ENCODE results near the gene RNF187. TPM values are rescaled to one million over a fixed set of nuclear protein-coding genes. Genes with fewer than 3 reads are reported as not detected.

RNF187 gene
- total RNA-seq, 1 donor from 2014 or later: 17.2 TPM

GRCh38 chr1:228507961-228508652, 20.9 kb downstream of the RNF187 start:
- Histone ChIP-seq H3K4me1 (ENCODE audit: control insufficient read depth in 3 of 3, insufficient read depth in 3 of 3, low read length in 3 of 3) (peaks cover 13 to 18% (median 16%) of the 10 kb centered on the region in 3 donors), H3K9me3 (ENCODE audit: control insufficient read depth in 3 of 3, low read length in 3 of 3) (no peaks in the 10 kb centered on the region), H3K9ac (ENCODE audit: low read depth in 1 of 3, low read length in 3 of 3) (no peak overlapping the region), H3K27me3 (ENCODE audit: control insufficient read depth in 3 of 3, insufficient read depth in 3 of 3, low read length in 3 of 3) (peaks cover 4 to 33% (median 11%) of the 10 kb centered on the region in 3 donors), H3K4me3 (ENCODE audit: low read length in 3 of 3) (no peak overlapping the region), H3K36me3 (ENCODE audit: control insufficient read depth in 3 of 3, insufficient read depth in 3 of 3, low read length in 3 of 3) (no peaks in the 10 kb centered on the region), H3K27ac (ENCODE audit: low read depth, low read length) (no peak overlapping the region)

DNA sequence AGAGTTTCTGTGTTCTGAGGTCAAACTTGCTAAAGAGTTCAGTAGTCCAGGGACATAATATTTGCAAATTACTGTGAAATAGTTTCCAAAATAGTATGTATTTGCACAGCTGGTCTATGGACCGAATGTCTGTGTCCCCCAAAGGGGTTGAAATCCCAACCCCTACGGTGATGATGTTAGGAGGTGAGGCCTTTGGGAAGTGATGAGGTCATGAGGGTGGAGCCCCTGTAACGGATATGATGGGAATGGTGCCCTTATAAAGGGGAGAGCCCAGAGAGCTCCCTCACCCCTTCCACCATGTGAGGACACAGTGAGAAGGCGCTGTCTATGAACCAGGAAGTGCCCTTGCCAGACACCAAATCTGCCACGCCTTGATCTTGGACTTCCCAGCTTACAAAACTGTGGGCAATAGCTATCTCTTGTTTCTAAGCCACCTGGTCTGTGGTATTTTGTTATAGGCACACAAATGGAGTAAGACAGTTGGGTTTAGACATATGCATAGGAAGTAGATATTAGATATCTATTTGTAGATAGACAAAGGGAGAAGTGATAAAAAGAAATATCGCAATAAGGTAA, 21.7 kb downstream of the RNF187 start:
- Histone ChIP-seq H3K27ac (ENCODE audit: low read depth, low read length) (no peak overlapping the region), H3K4me1 (ENCODE audit: control insufficient read depth in 3 of 3, insufficient read depth in 3 of 3, low read length in 3 of 3) (peaks cover 13 to 21% (median 16%) of the 10 kb centered on the region in 3 donors), H3K4me3 (ENCODE audit: low read length in 3 of 3) (no peak overlapping the region), H3K36me3 (ENCODE audit: control insufficient read depth in 3 of 3, insufficient read depth in 3 of 3, low read length in 3 of 3) (no peaks in the 10 kb centered on the region), H3K27me3 (ENCODE audit: control insufficient read depth in 3 of 3, insufficient read depth in 3 of 3, low read length in 3 of 3) (peaks cover 4 to 25% (median 11%) of the 10 kb centered on the region in 3 donors), H3K9me3 (ENCODE audit: control insufficient read depth in 3 of 3, low read length in 3 of 3) (no peaks in the 10 kb centered on the region), H3K9ac (ENCODE audit: low read depth in 1 of 3, low read length in 3 of 3) (no peak overlapping the region)

DNA sequence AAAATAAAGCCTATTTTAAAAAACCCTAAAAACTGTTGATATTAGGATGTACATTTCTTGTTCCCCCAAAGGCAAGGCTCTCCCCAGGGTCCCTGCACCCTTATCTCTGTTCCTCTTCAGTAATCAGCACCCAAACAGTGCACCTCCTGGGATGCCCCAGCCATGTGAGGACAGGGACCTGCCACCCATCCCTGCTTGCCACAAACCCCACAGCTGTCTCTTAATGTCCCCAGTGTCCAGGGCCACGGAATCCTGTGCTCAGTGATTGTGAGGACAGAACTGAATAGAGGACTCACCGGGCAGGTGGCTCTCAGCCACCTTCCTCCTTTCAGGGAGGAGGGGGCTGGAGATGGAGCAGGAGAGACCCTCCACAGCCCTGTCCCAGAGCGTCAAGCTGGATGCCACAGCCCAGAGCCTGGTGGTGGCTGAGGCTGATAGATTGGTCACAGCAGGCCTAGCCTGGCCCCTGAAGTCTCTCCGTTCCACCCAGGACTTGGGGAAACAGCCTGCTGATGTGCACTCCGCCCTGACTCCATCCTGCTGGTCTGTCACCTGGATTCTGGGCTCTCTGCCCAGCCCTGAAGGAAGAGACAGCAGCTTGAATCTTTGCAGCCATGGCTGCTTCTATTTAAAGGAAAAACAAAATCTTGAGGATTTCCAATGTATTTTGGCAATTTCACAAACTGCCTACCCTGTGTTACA, 23.1 kb downstream of the RNF187 start:
- H3K9me3 ChIP-seq (ENCODE audit: control insufficient read depth in 3 of 3, low read length in 3 of 3): no peaks in the 10 kb centered on the region

GRCh38 chr1:228510803-228511413, 23.7 kb downstream of the RNF187 start:
- H3K36me3 ChIP-seq (ENCODE audit: control insufficient read depth in 3 of 3, insufficient read depth in 3 of 3, low read length in 3 of 3): no peaks in the 10 kb centered on the region
- peaks cover 0 to 26% (median 7%) of the 10 kb centered on the region in 3 donors for H3K27me3 ChIP-seq (ENCODE audit: control insufficient read depth in 3 of 3, insufficient read depth in 3 of 3, low read length in 3 of 3)
- H3K9ac ChIP-seq (ENCODE audit: low read depth in 1 of 3, low read length in 3 of 3): no peak overlapping the region
- H3K4me3 ChIP-seq (ENCODE audit: low read length in 3 of 3): no peak overlapping the region
- H3K27ac ChIP-seq (ENCODE audit: low read depth, low read length): no peak overlapping the region
- peaks cover 13 to 21% (median 16%) of the 10 kb centered on the region in 3 donors for H3K4me1 ChIP-seq (ENCODE audit: control insufficient read depth in 3 of 3, insufficient read depth in 3 of 3, low read length in 3 of 3)
- H3K9me3 ChIP-seq (ENCODE audit: control insufficient read depth in 3 of 3, low read length in 3 of 3): no peaks in the 10 kb centered on the region

More for the DNA sequence above, 23.1 kb downstream of the RNF187 start:
- no peaks in the 10 kb centered on the region for H3K36me3 ChIP-seq (ENCODE audit: control insufficient read depth in 3 of 3, insufficient read depth in 3 of 3, low read length in 3 of 3)
- peaks cover 13 to 21% (median 16%) of the 10 kb centered on the region in 3 donors for H3K4me1 ChIP-seq (ENCODE audit: control insufficient read depth in 3 of 3, insufficient read depth in 3 of 3, low read length in 3 of 3)
- H3K9ac ChIP-seq (ENCODE audit: low read depth in 1 of 3, low read length in 3 of 3): no peak overlapping the region
- H3K27me3 ChIP-seq (ENCODE audit: control insufficient read depth in 3 of 3, insufficient read depth in 3 of 3, low read length in 3 of 3): peaks cover 0 to 27% (median 7%) of the 10 kb centered on the region in 3 donors
- no peak overlapping the region for H3K27ac ChIP-seq (ENCODE audit: low read depth, low read length)
- no peak overlapping the region for H3K4me3 ChIP-seq (ENCODE audit: low read length in 3 of 3)

DNA sequence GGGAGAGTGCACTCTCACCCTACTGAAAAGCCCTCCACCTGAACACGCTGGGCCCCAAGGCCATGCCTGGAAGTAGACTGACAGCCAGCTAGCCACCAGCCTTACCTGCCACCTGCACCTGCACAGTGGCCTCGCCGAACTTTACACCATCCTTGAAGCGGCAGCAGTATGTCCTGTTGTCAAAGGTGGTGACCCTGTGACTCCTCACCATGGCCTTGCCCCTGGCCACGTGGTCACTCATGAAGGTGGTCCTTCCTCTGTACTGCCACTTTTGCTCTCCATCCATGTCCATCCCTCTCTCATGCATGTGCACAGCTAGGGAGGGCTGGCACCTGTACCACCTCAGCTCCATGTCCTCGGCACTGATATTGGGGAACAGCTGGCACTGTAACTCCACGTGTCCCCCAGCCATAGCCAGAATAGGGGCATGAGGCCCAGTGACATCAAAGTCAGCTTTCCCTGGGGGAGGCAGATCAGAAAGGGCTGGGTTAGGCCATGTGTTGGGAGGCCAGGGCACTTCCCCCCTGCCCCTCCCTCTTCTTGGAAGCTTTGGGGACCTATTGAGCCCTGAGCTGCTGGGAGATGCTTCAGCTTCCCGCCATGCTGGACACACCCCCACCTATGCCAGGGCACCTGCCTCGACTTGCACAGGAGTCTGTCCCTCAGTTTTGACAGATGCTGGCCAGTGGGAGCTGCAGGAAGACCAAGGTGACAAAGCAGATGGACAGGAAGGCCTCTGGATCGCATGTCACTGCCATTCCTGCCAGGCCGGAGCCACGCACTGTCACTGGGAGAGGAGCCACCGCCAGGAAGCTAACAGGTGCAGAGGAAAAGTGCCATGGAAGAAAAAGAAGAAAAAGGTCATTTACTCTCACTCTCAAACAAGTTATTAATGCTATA, 24.6 kb downstream of the RNF187 start:
- H3K9me3 ChIP-seq (ENCODE audit: control insufficient read depth in 3 of 3, low read length in 3 of 3): no peaks in the 10 kb centered on the region
- H3K27ac ChIP-seq (ENCODE audit: low read depth, low read length): no peak overlapping the region
- H3K4me3 ChIP-seq (ENCODE audit: low read length in 3 of 3): no peak overlapping the region
- no peaks in the 10 kb centered on the region for H3K36me3 ChIP-seq (ENCODE audit: control insufficient read depth in 3 of 3, insufficient read depth in 3 of 3, low read length in 3 of 3)
- H3K27me3 ChIP-seq (ENCODE audit: control insufficient read depth in 3 of 3, insufficient read depth in 3 of 3, low read length in 3 of 3): peaks cover 0 to 26% (median 10%) of the 10 kb centered on the region in 3 donors
- H3K9ac ChIP-seq (ENCODE audit: low read depth in 1 of 3, low read length in 3 of 3): no peak overlapping the region
- peaks cover 13 to 21% (median 16%) of the 10 kb centered on the region in 3 donors for H3K4me1 ChIP-seq (ENCODE audit: control insufficient read depth in 3 of 3, insufficient read depth in 3 of 3, low read length in 3 of 3)

- no peaks in the 10 kb centered on the region for H3K36me3 ChIP-seq (ENCODE audit: control insufficient read depth in 3 of 3, insufficient read depth in 3 of 3, low read length in 3 of 3)
- H3K4me1 ChIP-seq (ENCODE audit: control insufficient read depth in 3 of 3, insufficient read depth in 3 of 3, low read length in 3 of 3): peaks cover 13 to 21% (median 16%) of the 10 kb centered on the region in 3 donors
- H3K4me3 ChIP-seq (ENCODE audit: low read length in 3 of 3): no peak overlapping the region
- H3K27ac ChIP-seq (ENCODE audit: low read depth, low read length): no peak overlapping the region
- H3K27me3 ChIP-seq (ENCODE audit: control insufficient read depth in 3 of 3, insufficient read depth in 3 of 3, low read length in 3 of 3): peaks cover 0 to 23% (median 15%) of the 10 kb centered on the region in 3 donors
- no peaks in the 10 kb centered on the region for H3K9me3 ChIP-seq (ENCODE audit: control insufficient read depth in 3 of 3, low read length in 3 of 3)
- H3K9ac ChIP-seq (ENCODE audit: low read depth in 1 of 3, low read length in 3 of 3): no peak overlapping the region
Measured at GRCh38 chr1:228512781-228513198, 25.6 kb downstream of the RNF187 start.

GRCh38 chr1:228513236-228513900, 26.2 kb downstream of the RNF187 start:
- H3K36me3 ChIP-seq (ENCODE audit: control insufficient read depth in 3 of 3, insufficient read depth in 3 of 3, low read length in 3 of 3): no peaks in the 10 kb centered on the region
- H3K4me1 ChIP-seq (ENCODE audit: control insufficient read depth in 3 of 3, insufficient read depth in 3 of 3, low read length in 3 of 3): peaks cover 13 to 21% (median 16%) of the 10 kb centered on the region in 3 donors
- no peaks in the 10 kb centered on the region for H3K9me3 ChIP-seq (ENCODE audit: control insufficient read depth in 3 of 3, low read length in 3 of 3)
- H3K27me3 ChIP-seq (ENCODE audit: control insufficient read depth in 3 of 3, insufficient read depth in 3 of 3, low read length in 3 of 3): peaks cover 0 to 19% (median 16%) of the 10 kb centered on the region in 3 donors
- no peak overlapping the region for H3K9ac ChIP-seq (ENCODE audit: low read depth in 1 of 3, low read length in 3 of 3)
- no peak overlapping the region for H3K4me3 ChIP-seq (ENCODE audit: low read length in 3 of 3)
- H3K27ac ChIP-seq (ENCODE audit: low read depth, low read length): no peak overlapping the region

DNA sequence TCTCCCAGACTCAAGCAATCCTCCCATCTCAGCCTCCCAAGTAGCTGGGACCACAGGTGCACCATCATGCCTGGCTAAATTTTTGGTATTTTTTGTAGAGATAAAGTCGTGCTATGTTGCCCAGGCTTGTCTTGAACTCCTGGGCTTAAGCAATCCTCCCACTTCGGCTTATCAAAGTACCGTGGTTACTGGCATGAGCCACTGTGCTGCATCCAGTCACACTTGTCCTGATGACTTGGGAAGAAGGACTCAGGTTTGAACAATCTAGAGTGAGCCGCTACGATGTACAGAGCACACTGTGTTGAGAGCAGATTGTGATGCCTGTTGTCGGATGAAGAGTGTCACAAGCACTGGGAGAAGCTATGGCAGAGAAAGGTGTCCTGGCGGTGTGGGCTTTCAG, 27.2 kb downstream of the RNF187 start:
- Histone ChIP-seq H3K4me1 (ENCODE audit: control insufficient read depth in 3 of 3, insufficient read depth in 3 of 3, low read length in 3 of 3) (peaks cover 13 to 21% (median 16%) of the 10 kb centered on the region in 3 donors), H3K9me3 (ENCODE audit: control insufficient read depth in 3 of 3, low read length in 3 of 3) (no peaks in the 10 kb centered on the region), H3K4me3 (ENCODE audit: low read length in 3 of 3) (no peak overlapping the region), H3K27me3 (ENCODE audit: control insufficient read depth in 3 of 3, insufficient read depth in 3 of 3, low read length in 3 of 3) (peaks cover 0 to 18% (median 16%) of the 10 kb centered on the region in 3 donors), H3K9ac (ENCODE audit: low read depth in 1 of 3, low read length in 3 of 3) (no peak overlapping the region), H3K36me3 (ENCODE audit: control insufficient read depth in 3 of 3, insufficient read depth in 3 of 3, low read length in 3 of 3) (no peaks in the 10 kb centered on the region), H3K27ac (ENCODE audit: low read depth, low read length) (no peak overlapping the region)

All from skeletal muscle tissue (tissue), 4 donors.